Gastroesophageal sphincter (tissue), 3 donors: ENCODE measurements around the gene ZNF354C.

ENCODE experiments used
- POLR2A ChIP-seq, 2 donors: fragments of 450-650 bp; IDR thresholded peaks; one replicate each; pipeline ENCODE4 v1.6.1; 2017; ENCODE audit warnings: antibody characterized with exemption in 2 of 2, mild to moderate bottlenecking in 2 of 2, moderate library complexity in 1 of 2
- POLR2AphosphoS5 ChIP-seq: sonication (generic); formaldehyde crosslinking; IDR thresholded peaks from one replicate; pipeline ENCODE4 v1.6.1; 2017; ENCODE audit warnings: antibody characterized with exemption
- TF ChIP-seq, protein P1 (sequence below), 4 experiments: fragments of 200-600 bp in 2 of 4; fragments of 450-650 bp in 2 of 4; sonication (generic) in 1 of 4; IDR thresholded peaks; one replicate each; pipeline ENCODE4 v1.5.1; 2017 to 2019; ENCODE audit warnings: antibody characterized with exemption in 4 of 4, mild to moderate bottlenecking in 2 of 4, moderate library complexity in 2 of 4

DNA sequence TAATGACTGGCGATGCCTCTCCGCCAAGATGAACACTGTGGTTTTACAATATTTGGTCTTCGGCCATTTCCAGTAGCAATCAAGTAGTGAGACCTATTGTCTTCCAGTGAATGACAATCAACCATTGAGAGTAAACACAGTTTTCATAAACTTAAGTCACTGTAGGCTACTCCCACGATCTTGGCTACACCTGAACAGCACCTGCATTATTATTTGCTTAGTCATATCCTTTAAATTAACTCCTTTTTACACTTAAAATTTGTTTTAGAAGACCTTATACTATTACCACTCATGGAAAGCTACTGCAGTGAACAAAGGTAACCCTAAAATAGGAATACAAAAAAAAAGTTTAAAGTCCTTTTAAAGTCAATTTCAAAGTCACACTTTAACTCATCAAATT is 58.2 kb downstream of the ZNF354C start:
- TF ChIP-seq POLR2AphosphoS5 (no peak), POLR2A (IDR thresholded peaks at IDR 0.05) (no peak)
- TF ChIP-seq, protein P1, sequence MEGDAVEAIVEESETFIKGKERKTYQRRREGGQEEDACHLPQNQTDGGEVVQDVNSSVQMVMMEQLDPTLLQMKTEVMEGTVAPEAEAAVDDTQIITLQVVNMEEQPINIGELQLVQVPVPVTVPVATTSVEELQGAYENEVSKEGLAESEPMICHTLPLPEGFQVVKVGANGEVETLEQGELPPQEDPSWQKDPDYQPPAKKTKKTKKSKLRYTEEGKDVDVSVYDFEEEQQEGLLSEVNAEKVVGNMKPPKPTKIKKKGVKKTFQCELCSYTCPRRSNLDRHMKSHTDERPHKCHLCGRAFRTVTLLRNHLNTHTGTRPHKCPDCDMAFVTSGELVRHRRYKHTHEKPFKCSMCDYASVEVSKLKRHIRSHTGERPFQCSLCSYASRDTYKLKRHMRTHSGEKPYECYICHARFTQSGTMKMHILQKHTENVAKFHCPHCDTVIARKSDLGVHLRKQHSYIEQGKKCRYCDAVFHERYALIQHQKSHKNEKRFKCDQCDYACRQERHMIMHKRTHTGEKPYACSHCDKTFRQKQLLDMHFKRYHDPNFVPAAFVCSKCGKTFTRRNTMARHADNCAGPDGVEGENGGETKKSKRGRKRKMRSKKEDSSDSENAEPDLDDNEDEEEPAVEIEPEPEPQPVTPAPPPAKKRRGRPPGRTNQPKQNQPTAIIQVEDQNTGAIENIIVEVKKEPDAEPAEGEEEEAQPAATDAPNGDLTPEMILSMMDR (IDR thresholded peaks at IDR 0.05): no peak
